ENCODE results near the gene NOTCH4.
"Not testable (repeated sequence)": the region's sequence is repeated elsewhere in the genome, so short reads cannot be mapped to it uniquely, and the experiment has no call there.

Gene NOTCH4

GRCh38 chr6:32216998-32217397, 6.9 kb downstream of the NOTCH4 start:
- no peak for DNase-seq

- no peak for DNase-seq
Measured at GRCh38 chr6:32216285-32216684, 7.6 kb downstream of the NOTCH4 start.

- DNase-seq: no peak
Measured at GRCh38 chr6:32215617-32216016, 8.2 kb downstream of the NOTCH4 start.

GRCh38 chr6:32214126-32214525, 9.7 kb downstream of the NOTCH4 start:
- no peak for DNase-seq

GRCh38 chr6:32213649-32214048, 10.2 kb downstream of the NOTCH4 start:
- DNase-seq: no peak

GRCh38 chr6:32212076-32212760, 11.6 kb downstream of the NOTCH4 start:
- DNase-seq: no peak

GRCh38 chr6:32211432-32211831, 12.4 kb downstream of the NOTCH4 start:
- not testable (repeated sequence) for DNase-seq

- no peak for DNase-seq
Measured at GRCh38 chr6:32210191-32210601, 13.7 kb downstream of the NOTCH4 start.

- no peak for DNase-seq
Measured at GRCh38 chr6:32208996-32209395, 14.9 kb downstream of the NOTCH4 start.

GRCh38 chr6:32204268-32204715, 19.6 kb downstream of the NOTCH4 start:
- no peak for DNase-seq

- DNase-seq: no peak
Measured at GRCh38 chr6:32203426-32204267, 20.2 kb downstream of the NOTCH4 start.

- no peak for DNase-seq
Measured at GRCh38 chr6:32202186-32202585, 21.7 kb downstream of the NOTCH4 start.

GRCh38 chr6:32200711-32201475, 23.0 kb downstream of the NOTCH4 start:
- no peak for DNase-seq

- DNase-seq: no peak
Measured at GRCh38 chr6:32198866-32199265, 25.0 kb downstream of the NOTCH4 start.

- no peak for DNase-seq
Measured at GRCh38 chr6:32198345-32198696, 25.5 kb downstream of the NOTCH4 start.

- peak; percentile 43 for DNase-seq
Measured at GRCh38 chr6:32196682-32197616, 26.9 kb downstream of the NOTCH4 start.

- peak; percentile 92 for DNase-seq
Measured at GRCh38 chr6:32195902-32196681, 27.8 kb downstream of the NOTCH4 start.

GRCh38 chr6:32195652-32195901, 28.3 kb downstream of the NOTCH4 start:
- peak; percentile 100 for DNase-seq

GRCh38 chr6:32194825-32195651, 28.8 kb downstream of the NOTCH4 start:
- DNase-seq: peak; percentile 74

GRCh38 chr6:32194388-32194787, 29.5 kb downstream of the NOTCH4 start:
- no peak for DNase-seq

- not testable (repeated sequence) for DNase-seq
Measured at GRCh38 chr6:32193096-32193495, 30.8 kb downstream of the NOTCH4 start.
